HL-60 (cell line): Measurements from ENCODE around the gene DCC.

Source experiments
- TF ChIP-seq, protein P1 (sequence below): IDR thresholded peaks from 2 replicates; pipeline ENCODE4 v1.6.1; 2012; ENCODE audit warnings: low read depth; ENCODE audit not compliant: insufficient replicate concordance
- TF ChIP-seq, protein P2 (sequence below): IDR thresholded peaks from one replicate; pipeline ENCODE4 v1.5.1; 2011; ENCODE audit warnings: low read length, control low read depth, inconsistent platforms; ENCODE audit not compliant: insufficient read depth

DNA sequence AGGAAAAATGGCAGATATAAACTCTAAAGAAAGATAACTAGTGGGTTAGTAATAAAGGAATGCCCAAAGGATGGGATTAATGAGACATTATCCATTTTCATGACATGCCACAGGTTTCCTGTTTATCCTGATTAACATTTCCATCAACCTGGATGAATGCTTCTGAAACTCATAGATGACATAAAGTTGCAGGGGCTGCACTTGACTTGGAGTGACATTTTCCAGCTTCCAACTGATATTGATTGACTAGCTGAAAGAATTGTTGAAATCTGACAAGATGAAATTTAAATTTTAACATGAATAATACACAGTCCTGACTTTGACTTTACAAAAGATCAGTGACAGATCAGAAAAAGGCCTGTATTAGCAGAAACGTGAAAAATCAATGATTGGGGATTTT lies 214.2 kb downstream of the DCC start:
- TF ChIP-seq, protein P1, sequence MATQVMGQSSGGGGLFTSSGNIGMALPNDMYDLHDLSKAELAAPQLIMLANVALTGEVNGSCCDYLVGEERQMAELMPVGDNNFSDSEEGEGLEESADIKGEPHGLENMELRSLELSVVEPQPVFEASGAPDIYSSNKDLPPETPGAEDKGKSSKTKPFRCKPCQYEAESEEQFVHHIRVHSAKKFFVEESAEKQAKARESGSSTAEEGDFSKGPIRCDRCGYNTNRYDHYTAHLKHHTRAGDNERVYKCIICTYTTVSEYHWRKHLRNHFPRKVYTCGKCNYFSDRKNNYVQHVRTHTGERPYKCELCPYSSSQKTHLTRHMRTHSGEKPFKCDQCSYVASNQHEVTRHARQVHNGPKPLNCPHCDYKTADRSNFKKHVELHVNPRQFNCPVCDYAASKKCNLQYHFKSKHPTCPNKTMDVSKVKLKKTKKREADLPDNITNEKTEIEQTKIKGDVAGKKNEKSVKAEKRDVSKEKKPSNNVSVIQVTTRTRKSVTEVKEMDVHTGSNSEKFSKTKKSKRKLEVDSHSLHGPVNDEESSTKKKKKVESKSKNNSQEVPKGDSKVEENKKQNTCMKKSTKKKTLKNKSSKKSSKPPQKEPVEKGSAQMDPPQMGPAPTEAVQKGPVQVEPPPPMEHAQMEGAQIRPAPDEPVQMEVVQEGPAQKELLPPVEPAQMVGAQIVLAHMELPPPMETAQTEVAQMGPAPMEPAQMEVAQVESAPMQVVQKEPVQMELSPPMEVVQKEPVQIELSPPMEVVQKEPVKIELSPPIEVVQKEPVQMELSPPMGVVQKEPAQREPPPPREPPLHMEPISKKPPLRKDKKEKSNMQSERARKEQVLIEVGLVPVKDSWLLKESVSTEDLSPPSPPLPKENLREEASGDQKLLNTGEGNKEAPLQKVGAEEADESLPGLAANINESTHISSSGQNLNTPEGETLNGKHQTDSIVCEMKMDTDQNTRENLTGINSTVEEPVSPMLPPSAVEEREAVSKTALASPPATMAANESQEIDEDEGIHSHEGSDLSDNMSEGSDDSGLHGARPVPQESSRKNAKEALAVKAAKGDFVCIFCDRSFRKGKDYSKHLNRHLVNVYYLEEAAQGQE, result no peak
- TF ChIP-seq, protein P2, sequence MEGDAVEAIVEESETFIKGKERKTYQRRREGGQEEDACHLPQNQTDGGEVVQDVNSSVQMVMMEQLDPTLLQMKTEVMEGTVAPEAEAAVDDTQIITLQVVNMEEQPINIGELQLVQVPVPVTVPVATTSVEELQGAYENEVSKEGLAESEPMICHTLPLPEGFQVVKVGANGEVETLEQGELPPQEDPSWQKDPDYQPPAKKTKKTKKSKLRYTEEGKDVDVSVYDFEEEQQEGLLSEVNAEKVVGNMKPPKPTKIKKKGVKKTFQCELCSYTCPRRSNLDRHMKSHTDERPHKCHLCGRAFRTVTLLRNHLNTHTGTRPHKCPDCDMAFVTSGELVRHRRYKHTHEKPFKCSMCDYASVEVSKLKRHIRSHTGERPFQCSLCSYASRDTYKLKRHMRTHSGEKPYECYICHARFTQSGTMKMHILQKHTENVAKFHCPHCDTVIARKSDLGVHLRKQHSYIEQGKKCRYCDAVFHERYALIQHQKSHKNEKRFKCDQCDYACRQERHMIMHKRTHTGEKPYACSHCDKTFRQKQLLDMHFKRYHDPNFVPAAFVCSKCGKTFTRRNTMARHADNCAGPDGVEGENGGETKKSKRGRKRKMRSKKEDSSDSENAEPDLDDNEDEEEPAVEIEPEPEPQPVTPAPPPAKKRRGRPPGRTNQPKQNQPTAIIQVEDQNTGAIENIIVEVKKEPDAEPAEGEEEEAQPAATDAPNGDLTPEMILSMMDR, result no peak
